Thyroid gland (tissue), 4 donors: ENCODE data around the gene SH2D6.
A peak's percentile ranks its signal among the peaks of the same experiment; 100 is the strongest.

Experiments used
- POLR2A ChIP-seq, 2 donors: fragments of 450-650 bp; IDR thresholded peaks; one replicate each; pipeline ENCODE4 v1.6.1; 2017; ENCODE audit warnings: antibody characterized with exemption in 2 of 2, mild to moderate bottlenecking in 2 of 2, moderate library complexity in 1 of 2
- TF ChIP-seq, protein P1 (sequence below), 6 experiments: fragments of 200-600 bp in 3 of 6; fragments of 450-650 bp in 3 of 6; sonication (generic) in 3 of 6; IDR thresholded peaks; one replicate each; pipeline ENCODE4 v1.5.1; 2016 to 2019; ENCODE audit warnings: antibody characterized with exemption in 6 of 6, mild to moderate bottlenecking in 2 of 6, inconsistent platforms in 1 of 6, moderate library complexity in 1 of 6

DNA sequence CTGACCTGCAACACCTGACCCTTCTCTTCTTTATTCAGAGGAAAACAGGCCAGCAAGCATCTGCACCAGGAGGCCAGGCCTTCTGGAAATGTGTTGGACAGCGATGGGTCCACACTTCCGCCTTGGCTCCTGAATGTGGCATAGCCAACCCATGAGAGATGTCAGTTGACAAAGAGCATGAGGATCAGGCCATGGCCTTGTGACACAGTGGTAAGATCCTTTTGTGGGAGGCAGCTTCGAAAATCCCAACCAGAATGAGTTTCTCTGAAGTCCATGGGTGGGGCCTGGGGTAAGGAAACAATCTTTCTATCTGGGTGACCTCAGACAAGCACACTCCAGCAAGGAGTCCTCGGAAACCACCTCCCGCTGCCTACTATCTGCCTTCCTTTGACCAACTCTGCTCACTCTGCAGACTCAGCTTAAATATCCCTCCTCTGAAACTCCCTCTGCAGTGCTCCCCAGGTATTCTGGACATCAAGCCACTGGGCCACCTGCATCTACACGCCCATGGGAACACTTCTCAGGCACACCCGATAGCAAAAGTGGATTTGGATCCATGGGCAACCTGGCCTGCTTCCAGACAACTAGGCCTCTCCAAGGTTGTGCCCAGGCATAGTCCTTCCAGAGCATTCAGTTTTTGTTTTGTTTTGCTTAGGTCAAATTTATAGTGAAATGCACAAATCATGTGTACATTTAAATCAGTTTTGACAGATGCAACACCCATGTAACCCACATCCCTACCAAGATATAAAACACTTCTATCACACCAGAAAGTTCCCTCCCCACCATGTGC is 3.6 kb upstream of the SH2D6 start:
- TF ChIP-seq POLR2A (IDR thresholded peaks at IDR 0.05): peak in 1 of 2 donors; percentile 42
- TF ChIP-seq, protein P1, sequence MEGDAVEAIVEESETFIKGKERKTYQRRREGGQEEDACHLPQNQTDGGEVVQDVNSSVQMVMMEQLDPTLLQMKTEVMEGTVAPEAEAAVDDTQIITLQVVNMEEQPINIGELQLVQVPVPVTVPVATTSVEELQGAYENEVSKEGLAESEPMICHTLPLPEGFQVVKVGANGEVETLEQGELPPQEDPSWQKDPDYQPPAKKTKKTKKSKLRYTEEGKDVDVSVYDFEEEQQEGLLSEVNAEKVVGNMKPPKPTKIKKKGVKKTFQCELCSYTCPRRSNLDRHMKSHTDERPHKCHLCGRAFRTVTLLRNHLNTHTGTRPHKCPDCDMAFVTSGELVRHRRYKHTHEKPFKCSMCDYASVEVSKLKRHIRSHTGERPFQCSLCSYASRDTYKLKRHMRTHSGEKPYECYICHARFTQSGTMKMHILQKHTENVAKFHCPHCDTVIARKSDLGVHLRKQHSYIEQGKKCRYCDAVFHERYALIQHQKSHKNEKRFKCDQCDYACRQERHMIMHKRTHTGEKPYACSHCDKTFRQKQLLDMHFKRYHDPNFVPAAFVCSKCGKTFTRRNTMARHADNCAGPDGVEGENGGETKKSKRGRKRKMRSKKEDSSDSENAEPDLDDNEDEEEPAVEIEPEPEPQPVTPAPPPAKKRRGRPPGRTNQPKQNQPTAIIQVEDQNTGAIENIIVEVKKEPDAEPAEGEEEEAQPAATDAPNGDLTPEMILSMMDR (IDR thresholded peaks at IDR 0.05): no peak
